ENCODE data around the gene APOBEC3F.

DNA sequence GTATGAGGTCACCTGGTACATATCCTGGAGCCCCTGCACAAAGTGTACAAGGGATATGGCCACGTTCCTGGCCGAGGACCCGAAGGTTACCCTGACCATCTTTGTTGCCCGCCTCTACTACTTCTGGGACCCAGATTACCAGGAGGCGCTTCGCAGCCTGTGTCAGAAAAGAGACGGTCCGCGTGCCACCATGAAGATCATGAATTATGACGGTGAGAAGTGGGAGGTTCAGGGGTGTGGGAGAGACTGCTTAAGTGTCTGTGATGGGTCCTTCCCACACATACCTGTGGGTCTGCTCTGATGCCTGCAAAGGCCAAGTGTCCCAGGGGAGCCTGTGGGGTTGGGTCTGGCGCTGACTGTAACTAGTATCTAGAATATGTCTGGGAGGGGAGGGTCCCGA is 40.4 kb downstream of the APOBEC3F start:
- TF ChIP-seq EZH2phosphoT487 (IDR thresholded peaks at IDR 0.05; ENCODE audit: insufficient read depth, low read depth), result no peak
- no peak for TF ChIP-seq EZH2 (IDR thresholded peaks at IDR 0.05; ENCODE audit: insufficient read depth, poor library complexity, severe bottlenecking)

Measured in GM23248 (cell line).